Activated T-helper 1 cell treated with anti-CD3 and anti-CD28 coated beads, Interleukin-2, amount 50 U/mL, for 16 hours (primary cell): ENCODE measurements around the gene TSEN54.

Experiments used
- DNase-seq, 2 donors: peaks; one replicate each; pipeline ENCODE4 v3.0.0-alpha.2; 2020; ENCODE audit warnings: low read depth in 1 of 2, low spot score in 1 of 2

Gene TSEN54

DNA sequence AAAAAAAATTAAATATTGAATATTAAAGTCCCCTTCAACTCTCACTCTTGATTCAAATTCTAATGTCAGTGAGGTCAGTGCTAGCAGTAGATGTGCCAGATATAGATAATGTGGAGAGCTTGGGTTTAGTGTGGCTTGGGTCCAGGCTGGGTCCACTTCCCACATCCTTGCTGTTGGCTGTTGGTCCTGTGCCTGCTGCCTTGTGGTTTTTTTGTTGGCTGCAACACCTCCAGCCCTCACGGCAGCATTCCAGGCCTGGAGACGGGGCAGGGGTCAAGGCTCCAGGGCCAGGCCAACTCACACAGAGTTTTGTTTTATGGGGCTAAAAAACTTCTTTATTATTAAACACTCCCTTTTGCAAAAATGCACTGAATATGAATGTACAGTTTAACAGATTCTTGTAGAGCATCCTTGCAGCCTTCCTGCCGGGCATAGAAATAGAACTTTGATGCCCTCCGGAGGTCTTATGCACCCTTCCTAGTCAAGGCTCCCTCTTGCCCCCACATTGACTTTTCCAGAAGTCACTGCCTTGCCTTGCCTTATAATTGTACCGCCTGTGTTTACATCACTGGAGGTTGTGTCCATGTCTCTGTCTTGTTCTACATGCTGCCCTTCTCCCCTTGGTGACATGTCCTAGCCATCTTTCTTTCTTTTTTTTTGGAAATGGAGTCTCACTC, 45.7 kb downstream of the TSEN54 start:
- DNase-seq = no peak

DNA sequence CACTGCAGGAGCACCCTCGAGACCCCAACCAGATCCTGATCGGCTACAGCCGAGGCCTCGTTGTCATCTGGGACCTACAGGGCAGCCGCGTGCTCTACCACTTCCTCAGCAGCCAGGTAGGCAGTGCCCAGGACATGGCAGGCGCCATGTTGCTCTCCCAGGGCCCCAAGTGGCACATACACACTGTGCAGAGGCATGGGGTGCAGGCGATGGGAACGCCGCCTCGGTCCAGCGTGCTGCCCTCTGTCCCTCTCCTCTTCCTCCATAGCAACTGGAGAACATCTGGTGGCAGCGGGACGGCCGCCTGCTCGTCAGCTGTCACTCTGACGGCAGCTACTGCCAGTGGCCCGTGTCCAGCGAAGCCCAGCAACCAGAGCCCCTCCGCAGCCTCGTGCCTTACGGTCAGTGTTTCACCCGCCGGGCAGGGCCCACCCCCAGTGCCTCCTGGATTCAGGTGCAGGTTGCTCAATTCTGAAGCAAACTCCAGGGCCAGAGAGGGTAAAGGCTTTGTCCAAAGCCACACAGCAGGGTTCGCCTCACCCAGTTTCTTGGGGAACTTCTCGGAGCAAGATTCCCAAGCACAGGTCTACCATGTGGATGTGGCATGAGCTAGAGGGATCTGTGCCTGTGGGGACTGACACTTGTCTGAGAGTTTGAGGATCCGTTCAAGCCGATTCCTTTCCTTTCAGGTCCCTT, 46.9 kb downstream of the TSEN54 start:
- no peak for DNase-seq

DNA sequence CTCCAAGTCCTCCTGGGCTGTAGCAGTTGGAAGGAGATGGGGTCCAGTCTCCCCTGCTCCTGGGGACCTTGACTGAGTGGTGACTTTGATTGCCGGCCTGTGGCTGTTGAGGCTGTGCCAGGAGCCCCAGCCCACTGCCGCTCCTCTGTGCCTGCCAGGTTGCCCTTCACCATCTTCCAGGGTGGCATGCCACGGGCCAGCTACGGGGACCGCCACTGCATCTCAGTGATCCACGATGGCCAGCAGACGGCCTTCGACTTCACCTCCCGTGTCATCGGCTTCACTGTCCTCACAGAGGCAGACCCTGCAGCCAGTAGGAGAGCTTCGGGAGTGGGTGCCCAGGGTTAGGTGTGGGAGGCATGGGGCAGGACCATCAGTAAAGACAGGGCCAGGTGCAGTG, 47.9 kb downstream of the TSEN54 start:
- DNase-seq = no peak

DNA sequence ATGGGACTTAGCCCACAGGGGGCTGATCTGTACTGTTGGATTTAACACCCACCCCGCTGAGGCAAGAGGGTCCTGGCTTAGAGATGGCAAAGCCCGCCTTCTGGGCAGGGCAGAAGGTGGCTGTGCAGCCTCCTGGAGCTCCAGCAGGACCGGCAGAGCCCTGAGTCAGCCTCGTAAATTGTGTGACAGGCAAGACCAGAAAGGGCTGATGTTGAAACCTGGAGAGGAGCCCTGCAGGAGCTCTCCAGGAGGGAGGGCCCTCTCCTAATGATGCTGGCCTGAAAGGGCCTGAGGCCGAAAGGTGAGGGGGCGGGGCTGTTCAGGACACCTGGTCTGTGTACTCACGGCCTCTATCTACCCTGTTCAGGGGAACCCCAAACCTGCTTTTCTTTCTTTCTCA, 48.7 kb downstream of the TSEN54 start:
- DNase-seq = no peak

DNA sequence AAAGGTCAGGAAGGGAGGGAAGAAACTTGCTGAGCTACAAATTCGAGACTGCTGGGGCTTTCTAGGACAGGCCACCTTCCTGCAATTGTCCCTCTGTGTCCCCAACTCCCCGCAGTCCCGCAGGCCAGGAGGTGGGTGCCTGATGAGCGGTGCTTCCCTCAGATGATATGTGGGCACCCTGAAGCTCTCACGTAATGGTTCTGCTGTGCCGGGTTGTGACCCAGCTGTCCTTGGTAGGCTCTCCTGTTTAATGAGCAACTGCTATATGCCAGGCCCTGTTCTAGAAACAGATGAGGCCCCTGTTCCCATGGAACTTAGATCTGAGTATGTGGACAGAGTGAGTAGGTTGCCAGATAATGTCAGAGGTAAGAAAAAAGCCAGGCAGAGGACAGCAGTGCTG, 49.3 kb downstream of the TSEN54 start:
- no peak for DNase-seq

DNA sequence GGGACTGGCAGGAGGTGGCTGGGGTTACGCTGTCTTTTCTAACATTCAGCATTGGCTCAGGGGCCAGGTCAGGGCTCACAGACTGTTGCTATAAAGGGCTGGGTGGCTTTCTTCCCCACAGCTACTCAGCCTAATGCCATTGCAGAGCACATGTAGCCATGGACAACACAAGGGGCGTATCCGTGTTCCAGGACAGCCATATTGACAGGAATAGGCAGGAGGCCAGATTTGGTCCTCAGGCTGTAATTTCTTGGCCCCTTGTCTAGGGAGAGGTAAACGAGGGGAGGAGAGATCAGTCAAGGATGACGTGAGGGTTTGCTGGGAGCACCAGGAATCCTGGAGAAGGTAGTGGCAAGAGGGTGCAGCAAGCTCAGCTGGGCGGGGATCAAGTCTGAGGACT, 50.1 kb downstream of the TSEN54 start:
- no peak for DNase-seq

DNA sequence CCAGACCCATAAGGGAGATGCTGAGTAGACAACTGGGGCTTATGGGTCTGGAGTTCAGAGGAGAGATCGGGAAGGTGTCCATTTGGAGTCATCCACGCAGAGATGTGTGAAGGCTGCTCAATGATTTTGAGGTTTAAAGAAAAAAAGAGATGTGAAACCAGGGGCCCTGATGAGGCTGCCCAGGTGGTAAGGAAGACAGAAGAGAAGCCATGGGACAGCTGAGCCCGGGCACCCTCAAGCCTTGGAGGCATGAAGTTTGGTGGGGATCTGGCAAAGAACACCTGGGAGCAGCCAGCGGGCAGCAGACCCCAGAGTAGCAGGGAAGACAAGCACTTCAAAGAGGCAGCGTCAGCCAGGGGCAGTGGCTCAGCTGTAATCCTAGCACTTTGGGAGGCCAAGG, 50.5 kb downstream of the TSEN54 start:
- no peak for DNase-seq

- no peak for DNase-seq
These were observed 52.3 kb downstream of the TSEN54 start for GRCh38 chr17:75568412-75569255.

GRCh38 chr17:75570034-75570676, 53.8 kb downstream of the TSEN54 start:
- no peak for DNase-seq

GRCh38 chr17:75570772-75571171, 54.4 kb downstream of the TSEN54 start:
- DNase-seq = no peak

- DNase-seq = no peak
These were observed 55.0 kb downstream of the TSEN54 start for GRCh38 chr17:75571197-75571884.

- DNase-seq = no peak
These were observed 55.5 kb downstream of the TSEN54 start for GRCh38 chr17:75571885-75572215.

- DNase-seq = no peak
These were observed 56.6 kb downstream of the TSEN54 start for GRCh38 chr17:75572713-75573539.

GRCh38 chr17:75573540-75573957, 57.2 kb downstream of the TSEN54 start:
- DNase-seq = no peak

DNA sequence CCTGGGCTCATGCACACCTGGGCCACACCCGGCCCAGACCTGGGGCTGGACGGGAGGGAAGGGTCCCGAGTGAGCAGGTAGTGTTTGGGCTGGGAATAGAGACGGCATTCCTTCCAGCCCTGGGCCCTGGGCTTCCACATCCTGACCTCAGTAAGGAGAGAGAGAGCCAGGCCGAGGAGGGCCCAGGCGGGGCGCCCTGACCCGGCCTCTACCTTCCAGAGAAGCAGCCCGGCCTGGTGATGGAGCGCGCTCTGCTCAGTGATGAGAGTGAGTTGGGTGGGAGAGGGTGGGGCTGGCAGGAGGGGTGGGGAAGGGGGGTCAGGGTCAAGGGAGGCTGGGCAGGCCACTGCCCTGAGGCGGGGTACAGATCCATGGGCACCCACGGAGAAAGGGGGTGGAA, 57.7 kb downstream of the TSEN54 start:
- DNase-seq = no peak
